Esophagus squamous epithelium (tissue), 5 donors: ENCODE data around the gene KCTD3. TPM values are rescaled to one million over a fixed set of nuclear protein-coding genes. Genes with fewer than 3 reads are reported as not detected.

Experiments used
- DNase-seq: peaks from one replicate; lab custom pipeline; 2025; lab: John Stamatoyannopoulos, UW
- H3K27ac ChIP-seq, 4 donors: fragments of 200-600 bp; sonication (generic); one replicate each; pipeline ENCODE4 v1.5.1; 2016 to 2019; ENCODE audit warnings: mild to moderate bottlenecking in 1 of 4
- H3K27me3 ChIP-seq, 4 donors: fragments of 200-600 bp; sonication (generic); 1 replicate in 3 of 4; 2 replicates in 1 of 4; pipeline versions ENCODE4 v1.5.1 to v1.6.0; 2017 to 2021; ENCODE audit warnings: antibody characterized with exemption in 1 of 4
- H3K36me3 ChIP-seq, 3 donors: fragments of 200-600 bp; sonication (generic); one replicate each; pipeline ENCODE4 v1.5.1; 2016 to 2019
- H3K4me1 ChIP-seq, 3 donors: fragments of 200-600 bp; sonication (generic); one replicate each; pipeline ENCODE4 v1.5.1; 2017 to 2019
- H3K4me3 ChIP-seq, 4 donors: fragments of 200-600 bp; sonication (generic); 1 replicate in 3 of 4; 2 replicates in 1 of 4; pipeline ENCODE4 v1.5.1; 2016 to 2019; ENCODE audit warnings: mild to moderate bottlenecking in 2 of 4, moderate library complexity in 1 of 4
- H3K9me3 ChIP-seq, 3 donors: fragments of 200-600 bp; sonication (generic); one replicate each; pipeline ENCODE4 v1.5.1; 2016 to 2019
- CTCF ChIP-seq, 6 experiments: fragments of 450-650 bp in 4 of 6; fragments of 200-600 bp in 2 of 6; sonication (generic) in 2 of 6; IDR thresholded peaks; one replicate each; pipeline ENCODE4 v1.5.1; 2016 to 2019; ENCODE audit warnings: antibody characterized with exemption in 6 of 6, mild to moderate bottlenecking in 4 of 6, moderate library complexity in 4 of 6
- POLR2A ChIP-seq, 4 donors: fragments of 450-650 bp; IDR thresholded peaks; one replicate each; pipeline ENCODE4 v1.6.1; 2017; ENCODE audit warnings: antibody characterized with exemption in 4 of 4, mild to moderate bottlenecking in 4 of 4, moderate library complexity in 3 of 4
- WGBS, 2 donors: methylation state at CpG; one replicate each; pipeline ENCODE4 v1.1.5; 2018; 5-methylcytosine and 5-hydroxymethylcytosine counted together
- intact Hi-C: fragments of 100-400 bp; cut with DNase I; formaldehyde crosslinking; loops from one replicate; pipeline ENCODE4 v1.15.0; 2022
- total RNA-seq, 4 donors: library from RNA; depleted of rRNA; stranded (reverse); fragments of >200 nt; gene quantifications; one replicate each; pipeline ENCODE4 v1.1.0, GENCODE V29; 2016
- donor health status: DM: yes; HTN: yes; CAD: no.

Gene KCTD3
- total RNA-seq, 4 donors from 2014 or later: 43.4 to 76.1 (median 44.9) TPM

DNA sequence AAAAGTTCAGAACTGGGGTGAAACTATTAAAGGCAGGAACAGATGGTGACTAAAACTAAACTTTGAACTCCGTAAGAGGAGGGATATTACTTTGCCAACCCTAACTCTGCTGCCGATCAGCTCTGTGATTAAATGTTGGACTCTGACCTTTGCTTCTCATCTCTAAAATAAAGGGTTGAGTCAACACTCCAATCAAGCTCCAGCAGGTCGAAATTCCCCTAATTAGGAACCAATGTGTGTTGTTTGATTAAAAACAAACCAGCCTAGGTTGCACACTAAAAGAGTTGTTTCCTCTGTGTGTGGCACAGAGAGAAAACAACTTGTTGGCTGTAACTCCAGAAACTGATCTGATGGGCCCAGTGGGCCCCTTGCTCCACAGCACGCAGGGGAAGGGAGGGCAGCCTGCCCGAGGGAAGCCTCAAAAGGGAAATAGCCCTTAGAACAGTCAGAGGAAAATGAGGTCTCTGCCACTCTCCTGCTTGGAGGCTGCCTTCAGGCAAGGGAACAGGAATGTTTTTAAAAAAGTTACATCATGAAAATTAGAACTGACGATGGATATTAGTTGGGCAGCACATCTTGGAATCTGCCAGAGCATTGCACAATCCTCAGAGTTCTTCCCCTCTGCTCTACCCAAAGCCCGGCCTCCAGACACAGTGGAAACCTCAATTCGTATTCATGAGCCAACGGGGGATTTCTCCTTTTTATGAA, 69.3 kb downstream of the KCTD3 start:
- Histone ChIP-seq H3K36me3 (no peaks in the 10 kb centered on the region), H3K27me3 (no peaks in the 10 kb centered on the region), H3K4me3 (peak overlapping the region in 1 of 4 donors; percentile 14), H3K9me3 (no peaks in the 10 kb centered on the region), H3K4me1 (peaks cover 10 to 30% (median 20%) of the 10 kb centered on the region in 3 donors), H3K27ac (peak overlapping the region; percentile 65 to 81 (median 76))
- DNase-seq: no peak
- intact Hi-C loops: no loop called here
- TF ChIP-seq CTCF (IDR thresholded peaks at IDR 0.05): no peak
- no peak for TF ChIP-seq POLR2A (IDR thresholded peaks at IDR 0.05)
- 17 to 33% methylated on average over 8 to 9 of the region's 9 CpGs for WGBS, 2 donors

GRCh38 chr1:215637041-215637573, 70.0 kb downstream of the KCTD3 start:
- no peak for DNase-seq
- Histone ChIP-seq H3K4me3 (peak overlapping the region in 1 of 4 donors; percentile 14), H3K9me3 (no peaks in the 10 kb centered on the region), H3K4me1 (peaks cover 10 to 23% (median 15%) of the 10 kb centered on the region in 3 donors), H3K27me3 (no peaks in the 10 kb centered on the region), H3K36me3 (no peaks in the 10 kb centered on the region), H3K27ac (peak overlapping the region; percentile 65 to 81 (median 76))
- WGBS, 2 donors: 24 to 33% methylated on average over 3 of the region's 7 CpGs
- TF ChIP-seq CTCF (IDR thresholded peaks at IDR 0.05): no peak
- no peak for TF ChIP-seq POLR2A (IDR thresholded peaks at IDR 0.05)
- intact Hi-C loops: no loop called here

GRCh38 chr1:215640429-215641148, 73.5 kb downstream of the KCTD3 start:
- H3K4me3 ChIP-seq: no peak overlapping the region
- H3K9me3 ChIP-seq: no peaks in the 10 kb centered on the region
- H3K27ac ChIP-seq: no peak overlapping the region
- DNase-seq: no peak
- peaks cover 10 to 19% (median 15%) of the 10 kb centered on the region in 3 donors for H3K4me1 ChIP-seq
- H3K27me3 ChIP-seq: no peaks in the 10 kb centered on the region
- 89 to 95% methylated on average over 14 to 18 of the region's 18 CpGs for WGBS, 2 donors
- intact Hi-C loops: no loop called here
- H3K36me3 ChIP-seq: no peaks in the 10 kb centered on the region
- no peak for TF ChIP-seq POLR2A (IDR thresholded peaks at IDR 0.05)
- TF ChIP-seq CTCF (IDR thresholded peaks at IDR 0.05): no peak

DNA sequence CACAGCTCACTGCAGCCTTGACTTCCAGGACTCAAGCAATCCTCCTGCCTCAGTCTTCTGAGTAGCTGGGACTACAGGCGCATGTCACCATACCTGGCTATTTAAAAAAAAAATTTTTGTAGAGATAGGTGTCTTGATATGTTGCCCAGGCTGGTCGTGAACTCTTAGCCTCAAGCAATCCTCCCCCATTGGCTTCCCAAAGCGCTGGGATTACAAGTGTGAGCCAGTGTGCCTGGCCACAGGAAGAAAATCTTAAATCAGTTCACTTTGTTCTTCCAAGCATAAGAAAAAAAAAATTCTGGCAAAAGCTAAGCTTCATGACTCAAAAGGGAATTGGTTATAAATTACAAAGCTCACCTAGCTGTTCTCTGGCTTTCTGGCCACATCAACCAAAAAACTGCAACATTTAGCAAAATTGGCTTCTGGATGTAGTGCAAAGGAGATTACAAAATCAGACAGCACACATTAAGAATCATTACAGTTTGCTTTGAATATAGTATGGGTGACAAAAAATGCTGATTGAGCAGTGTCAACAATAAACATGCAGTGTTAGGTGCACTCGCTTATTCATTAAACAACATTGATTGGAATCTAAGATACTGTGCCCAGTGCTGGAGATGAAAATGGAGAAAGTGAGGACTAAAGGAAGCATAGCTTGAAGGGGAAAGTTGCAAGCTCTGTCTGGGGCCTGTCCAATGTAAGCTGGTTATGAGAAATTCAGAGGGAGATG, 76.7 kb downstream of the KCTD3 start:
- no peaks in the 10 kb centered on the region for H3K27me3 ChIP-seq
- H3K27ac ChIP-seq: no peak overlapping the region
- WGBS, 2 donors: 52 to 70% methylated on average over 4 of the region's 4 CpGs
- no peaks in the 10 kb centered on the region for H3K36me3 ChIP-seq
- DNase-seq: no peak
- no peaks in the 10 kb centered on the region for H3K4me1 ChIP-seq
- no peak for TF ChIP-seq CTCF (IDR thresholded peaks at IDR 0.05)
- no peak for TF ChIP-seq POLR2A (IDR thresholded peaks at IDR 0.05)
- H3K4me3 ChIP-seq: no peak overlapping the region
- H3K9me3 ChIP-seq: no peaks in the 10 kb centered on the region
- intact Hi-C loops: no loop called here
